SK-N-SH treated with all-trans-retinoic acid at 6 μM for 48 hours (cell line): Measurements from ENCODE around the gene MRPL19.

ENCODE experiments used
- CSRNP3 ChIP-seq: fragments of 250-450 bp; sonication (Bioruptor Pico); IDR thresholded peaks from 2 replicates; pipeline ENCODE4 v1.5.1; 2021; ENCODE audit warnings: mild to moderate bottlenecking, moderate library complexity
- PATZ1 ChIP-seq: fragments of 250-450 bp; sonication (Bioruptor Pico); IDR thresholded peaks from 2 replicates; pipeline ENCODE4 v1.8.0; 2020; ENCODE audit warnings: mild to moderate bottlenecking, moderate library complexity, borderline replicate concordance
- TCF4 ChIP-seq: fragments of 250-450 bp; sonication (Bioruptor Pico); IDR thresholded peaks from 2 replicates; pipeline ENCODE4 v1.8.0; 2021; ENCODE audit warnings: mild to moderate bottlenecking, moderate library complexity, borderline replicate concordance
- TOX ChIP-seq: fragments of 250-450 bp; sonication (Bioruptor Pico); IDR thresholded peaks from 2 replicates; pipeline ENCODE4 v1.8.0; 2021; ENCODE audit warnings: mild to moderate bottlenecking, moderate library complexity, borderline replicate concordance
- ZFP3 ChIP-seq: fragments of 250-450 bp; sonication (Bioruptor Pico); IDR thresholded peaks from 2 replicates; pipeline ENCODE4 v1.5.0; 2020; ENCODE audit warnings: mild to moderate bottlenecking, moderate library complexity
- ZNF565 ChIP-seq: fragments of 450-650 bp; formaldehyde crosslinking; conservative IDR thresholded peaks from 2 replicates; pipeline ENCODE4 v1.5.0; 2020; ENCODE audit warnings: low read depth, mild to moderate bottlenecking, moderate library complexity

- no peak for TF ChIP-seq TOX (CRISPR knock-in tag)
- TF ChIP-seq PATZ1 (CRISPR knock-in tag): no peak
- no peak for TF ChIP-seq CSRNP3 (CRISPR knock-in tag)
- no peak for TF ChIP-seq ZFP3 (CRISPR knock-in tag)
- TF ChIP-seq TCF4 (CRISPR knock-in tag): no peak
- TF ChIP-seq ZNF565 (CRISPR knock-in tag): no peak
Observed at GRCh38 chr2:75616933-75617332, 29.6 kb upstream of the MRPL19 start.
